GM18526 (cell line): ENCODE data around the gene DBF4B.

ENCODE experiments used
- POLR2A ChIP-seq: IDR thresholded peaks from 3 replicates; pipeline ENCODE4 v1.6.1; 2011; ENCODE audit not compliant: insufficient read length; ENCODE audit errors: extremely low read depth

Gene DBF4B

DNA sequence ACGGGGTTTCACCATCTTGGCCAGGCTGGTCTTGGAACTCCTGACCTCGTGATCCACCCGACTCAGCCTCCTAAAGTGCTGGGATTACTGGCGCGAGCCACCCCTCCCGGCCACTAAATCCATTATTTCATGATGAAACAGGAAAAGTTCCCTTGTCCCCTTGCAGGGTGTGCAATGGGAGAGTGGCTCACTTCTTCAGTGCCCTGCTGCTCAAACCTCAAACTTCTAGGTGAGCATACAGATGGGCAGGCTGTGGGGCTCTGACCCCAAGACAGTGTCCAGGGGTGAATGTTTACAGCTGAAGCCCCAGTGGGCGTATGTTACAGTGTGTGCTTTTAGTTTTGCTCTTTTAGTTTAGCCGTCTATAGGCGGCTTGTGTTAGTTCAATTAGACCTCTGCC is 87.0 kb downstream of the DBF4B start:
- no peak for TF ChIP-seq POLR2A

DNA sequence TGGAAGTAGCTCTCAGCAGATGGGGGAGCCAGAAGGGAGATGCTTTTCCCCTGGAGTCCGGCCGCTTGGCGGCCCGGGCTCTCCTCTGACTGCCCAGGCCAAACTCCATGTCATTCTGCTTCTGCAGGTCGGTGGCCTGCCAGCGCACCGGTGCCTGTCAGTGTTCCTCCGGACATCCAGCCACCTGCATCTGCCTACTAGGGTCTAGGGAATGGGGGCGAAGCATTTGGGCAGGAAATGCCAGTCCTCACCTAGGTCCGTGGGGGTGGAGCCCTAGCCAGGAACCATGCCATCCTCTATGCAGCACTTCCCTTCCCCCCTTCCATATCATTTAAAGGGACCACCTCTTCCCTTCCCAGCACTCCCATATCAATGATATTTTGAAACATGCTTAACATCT is 87.5 kb downstream of the DBF4B start:
- TF ChIP-seq POLR2A = no peak

DNA sequence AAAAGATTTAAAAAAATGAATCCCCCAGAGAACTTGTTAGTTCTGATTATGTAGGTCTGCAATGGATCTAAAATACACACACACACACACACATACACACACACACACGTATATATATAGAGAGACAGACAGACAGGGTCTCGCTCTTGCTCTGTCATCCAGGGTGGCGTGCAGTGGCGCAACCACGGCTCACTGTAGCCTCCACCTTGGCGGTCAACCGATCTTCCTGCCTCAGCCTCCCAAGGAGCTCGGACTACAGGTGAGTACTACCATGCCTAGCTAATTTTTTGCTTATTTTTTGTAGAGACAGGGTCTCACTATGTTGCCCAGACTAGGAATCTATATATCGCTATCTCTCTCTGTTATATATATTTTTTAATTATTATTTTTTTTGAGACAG is 88.3 kb downstream of the DBF4B start:
- no peak for TF ChIP-seq POLR2A

DNA sequence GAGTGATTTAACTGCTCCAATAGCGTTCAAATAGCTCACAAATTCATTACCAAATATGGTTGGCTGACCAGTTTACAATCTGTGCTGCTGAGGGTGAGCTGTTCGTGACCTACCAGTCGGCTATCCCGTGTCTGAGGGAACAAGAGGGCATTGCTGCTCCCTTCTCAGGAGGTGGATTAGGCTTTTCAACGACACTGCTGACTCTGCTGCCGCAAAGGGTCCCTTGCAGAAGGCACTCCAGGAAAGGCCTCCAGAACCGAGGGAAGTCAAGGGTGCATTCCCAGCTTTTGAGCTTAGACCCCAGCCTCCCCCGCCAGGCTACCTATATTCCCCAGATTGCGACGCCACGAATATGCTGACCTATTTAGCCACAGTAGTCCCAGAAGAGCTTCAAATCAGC is 89.3 kb downstream of the DBF4B start:
- TF ChIP-seq POLR2A = no peak

DNA sequence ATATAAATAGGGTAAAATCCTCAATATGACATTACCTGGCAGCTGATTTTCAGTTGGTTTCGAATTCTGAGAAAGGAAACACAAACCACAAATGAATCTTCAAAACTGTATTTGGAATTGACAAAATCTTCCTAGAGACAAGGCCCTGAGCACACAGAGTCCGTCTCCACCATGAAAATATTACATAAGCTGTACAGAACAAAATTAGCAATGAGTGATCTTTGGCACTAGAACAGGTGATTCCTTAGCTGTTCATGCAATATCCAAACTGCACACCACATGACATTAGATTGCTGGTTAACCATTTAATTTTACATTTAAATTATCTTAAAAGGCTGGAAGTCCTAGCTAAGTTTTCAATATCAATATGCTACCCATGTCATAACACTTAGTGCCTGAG is 89.9 kb downstream of the DBF4B start:
- no peak for TF ChIP-seq POLR2A
